Tibial artery (tissue), 4 donors: ENCODE data around the gene PLA2G3.
"Not testable (repeated sequence)": the region's sequence is repeated elsewhere in the genome, so short reads cannot be mapped to it uniquely, and the experiment has no call there.

Source experiments
- DNase-seq, 2 donors: peaks; one replicate each; pipeline ENCODE4 v3.0.0-alpha.2; 2019
- H3K27ac ChIP-seq, 2 donors: fragments of 200-600 bp; sonication (generic) in 1 of 2; 1 replicate in 1 of 2; 2 replicates in 1 of 2; pipeline ENCODE4 v1.5.1; 2018 to 2019; ENCODE audit warnings: mild to moderate bottlenecking in 1 of 2
- H3K27me3 ChIP-seq, 2 donors: fragments of 200-600 bp; sonication (generic) in 1 of 2; one replicate each; pipeline versions ENCODE4 v1.5.1 to v1.6.0; 2016 to 2019
- H3K36me3 ChIP-seq, 3 donors: fragments of 200-600 bp; sonication (generic) in 2 of 3; one replicate each; pipeline ENCODE4 v1.5.1; 2016 to 2019; ENCODE audit warnings: mild to moderate bottlenecking in 2 of 3
- H3K4me1 ChIP-seq, 4 donors: fragments of 200-600 bp; sonication (generic) in 2 of 4; 1 replicate in 3 of 4; 2 replicates in 1 of 4; pipeline ENCODE4 v1.5.1; 2016 to 2019
- H3K4me3 ChIP-seq, 2 donors: fragments of 200-600 bp; sonication (generic) in 1 of 2; 1 replicate in 1 of 2; 2 replicates in 1 of 2; pipeline ENCODE4 v1.5.1; 2018 to 2019; ENCODE audit warnings: mild to moderate bottlenecking in 2 of 2
- H3K9me3 ChIP-seq, 3 donors: fragments of 200-600 bp; sonication (generic) in 1 of 3; one replicate each; pipeline ENCODE4 v1.5.1; 2016 to 2019
- intact Hi-C: fragments of 100-400 bp; cut with DNase I; formaldehyde crosslinking; loops from one replicate; pipeline ENCODE4 v1.15.0; 2023; ENCODE audit warnings: low total_unique reads
- TF ChIP-seq, protein P1 (sequence below), 2 experiments: fragments of 200-600 bp in 1 of 2; fragments of 450-650 bp in 1 of 2; IDR thresholded peaks; one replicate each; pipeline ENCODE4 v1.5.1; 2017 to 2019; ENCODE audit warnings: antibody characterized with exemption in 2 of 2, mild to moderate bottlenecking in 1 of 2, moderate library complexity in 1 of 2

Gene PLA2G3

GRCh38 chr22:31120230-31120629 is 20.1 kb downstream of the PLA2G3 start:
- peaks cover 0 to 17% (median 11%) of the 10 kb centered on the region in 4 donors for H3K4me1 ChIP-seq
- no peaks in the 10 kb centered on the region for H3K27me3 ChIP-seq
- no peak overlapping the region for H3K27ac ChIP-seq
- H3K4me3 ChIP-seq, result no peak overlapping the region
- no peaks in the 10 kb centered on the region for H3K9me3 ChIP-seq
- H3K36me3 ChIP-seq, result no peaks in the 10 kb centered on the region
- TF ChIP-seq, protein P1, sequence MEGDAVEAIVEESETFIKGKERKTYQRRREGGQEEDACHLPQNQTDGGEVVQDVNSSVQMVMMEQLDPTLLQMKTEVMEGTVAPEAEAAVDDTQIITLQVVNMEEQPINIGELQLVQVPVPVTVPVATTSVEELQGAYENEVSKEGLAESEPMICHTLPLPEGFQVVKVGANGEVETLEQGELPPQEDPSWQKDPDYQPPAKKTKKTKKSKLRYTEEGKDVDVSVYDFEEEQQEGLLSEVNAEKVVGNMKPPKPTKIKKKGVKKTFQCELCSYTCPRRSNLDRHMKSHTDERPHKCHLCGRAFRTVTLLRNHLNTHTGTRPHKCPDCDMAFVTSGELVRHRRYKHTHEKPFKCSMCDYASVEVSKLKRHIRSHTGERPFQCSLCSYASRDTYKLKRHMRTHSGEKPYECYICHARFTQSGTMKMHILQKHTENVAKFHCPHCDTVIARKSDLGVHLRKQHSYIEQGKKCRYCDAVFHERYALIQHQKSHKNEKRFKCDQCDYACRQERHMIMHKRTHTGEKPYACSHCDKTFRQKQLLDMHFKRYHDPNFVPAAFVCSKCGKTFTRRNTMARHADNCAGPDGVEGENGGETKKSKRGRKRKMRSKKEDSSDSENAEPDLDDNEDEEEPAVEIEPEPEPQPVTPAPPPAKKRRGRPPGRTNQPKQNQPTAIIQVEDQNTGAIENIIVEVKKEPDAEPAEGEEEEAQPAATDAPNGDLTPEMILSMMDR (IDR thresholded peaks at IDR 0.05), result no peak
- DNase-seq, result no peak
- intact Hi-C loops, result no loop called here

DNA sequence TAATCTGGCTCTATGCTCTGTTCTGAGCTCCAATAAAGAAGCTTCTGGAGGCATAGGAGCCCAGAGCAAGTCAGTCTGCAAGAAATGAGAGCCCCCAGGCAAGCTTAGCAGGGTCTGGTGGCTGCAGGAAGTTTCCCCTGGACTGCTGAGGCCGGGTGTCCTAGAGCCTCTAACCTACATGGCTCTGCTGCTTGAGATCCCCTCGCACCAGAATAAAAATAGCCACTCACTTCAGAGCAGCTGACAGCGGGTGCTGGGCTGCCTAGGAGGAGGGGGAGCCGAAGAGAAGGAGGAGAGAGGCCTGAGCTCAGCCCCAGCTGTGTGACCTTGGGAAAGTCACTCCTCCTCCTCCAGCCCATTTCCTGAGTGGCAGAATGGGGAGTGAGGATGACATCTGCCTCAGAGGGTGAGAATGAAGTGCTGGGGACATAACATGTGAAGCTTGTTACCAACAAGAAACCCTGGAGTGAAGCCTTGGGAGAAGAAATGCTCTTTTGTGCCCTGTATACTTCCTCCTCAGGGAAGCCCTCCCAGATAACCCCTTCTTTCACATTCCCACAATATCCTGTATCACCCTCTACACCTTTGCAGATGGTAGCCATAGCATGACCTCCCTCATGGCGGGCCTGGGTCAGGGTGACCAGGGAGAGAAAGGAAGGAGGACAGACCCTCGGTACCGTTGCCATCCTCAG is 21.1 kb downstream of the PLA2G3 start:
- H3K27me3 ChIP-seq, result no peaks in the 10 kb centered on the region
- TF ChIP-seq, protein P1 (IDR thresholded peaks at IDR 0.05), result no peak
- intact Hi-C loops, result no loop called here
- no peak overlapping the region for H3K4me3 ChIP-seq
- no peak overlapping the region for H3K27ac ChIP-seq
- H3K4me1 ChIP-seq, result peaks cover 0 to 17% (median 11%) of the 10 kb centered on the region in 4 donors
- H3K9me3 ChIP-seq, result no peaks in the 10 kb centered on the region
- no peak for DNase-seq
- no peaks in the 10 kb centered on the region for H3K36me3 ChIP-seq

- intact Hi-C loops, result no loop called here
- Histone ChIP-seq H3K27me3 (no peaks in the 10 kb centered on the region), H3K4me1 (peaks cover 0 to 15% (median 10%) of the 10 kb centered on the region in 4 donors), H3K36me3 (no peaks in the 10 kb centered on the region), H3K9me3 (no peaks in the 10 kb centered on the region), H3K27ac (no peak overlapping the region), H3K4me3 (no peak overlapping the region)
- DNase-seq, result no peak
- TF ChIP-seq, protein P1 (IDR thresholded peaks at IDR 0.05), result no peak
Measured at GRCh38 chr22:31118046-31118820, 22.1 kb downstream of the PLA2G3 start.

- H3K9me3 ChIP-seq, H3K27ac ChIP-seq, DNase-seq, H3K36me3 ChIP-seq, H3K27me3 ChIP-seq, H3K4me1 ChIP-seq, H3K4me3 ChIP-seq: not testable (repeated sequence)
- intact Hi-C loops, result loop anchor here (5.0 kb wide), 1 partner anchor 35 kb away; no protein-coding TSS in a partner anchor
Measured at GRCh38 chr22:31112547-31113091, 27.7 kb downstream of the PLA2G3 start.

DNA sequence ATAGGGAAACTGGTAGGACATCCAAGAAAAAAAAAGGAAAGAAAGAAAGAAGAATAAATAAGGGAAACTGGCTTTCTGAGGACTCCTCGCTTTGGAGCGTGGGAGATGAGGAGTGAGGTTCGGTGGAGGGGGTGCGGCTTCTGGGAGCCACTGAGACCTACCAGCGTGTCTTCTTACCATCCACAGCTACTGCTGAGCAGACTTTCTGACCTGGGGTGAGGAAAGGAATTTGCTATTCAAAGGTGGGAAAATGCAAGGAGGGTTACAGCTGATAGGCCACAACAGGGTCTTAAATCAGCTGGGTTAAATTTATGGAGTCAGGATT is 32.5 kb downstream of the PLA2G3 start:
- TF ChIP-seq, protein P1 (IDR thresholded peaks at IDR 0.05), result no peak
- Histone ChIP-seq H3K4me3 (peak overlapping the region; percentile 94 to 97), H3K27ac (peak overlapping the region; percentile 81 to 100), H3K27me3 (no peaks in the 10 kb centered on the region), H3K4me1 (peaks cover 0 to 43% (median 36%) of the 10 kb centered on the region in 4 donors), H3K36me3 (peaks cover 15 to 33% (median 26%) of the 10 kb centered on the region in 3 donors), H3K9me3 (no peaks in the 10 kb centered on the region)
- intact Hi-C loops, result loop anchor here (2.0 to 5.0 kb wide), 2 partner anchors 17 to 164 kb away; no protein-coding TSS in a partner anchor
- DNase-seq, result no peak
